Psoas muscle (tissue), 8 donors: ENCODE results near the gene LGMN. TPM values are rescaled to one million over a fixed set of nuclear protein-coding genes. Genes with fewer than 3 reads are reported as not detected.

Experiments used
- ATAC-seq, 4 donors: fragments of 200-7000 bp; cut with Tn5 transposase; one replicate each; pipeline ENCODE4 v1.9.1; 2020; ENCODE audit warnings: moderate library complexity in 3 of 4, mild to moderate bottlenecking in 2 of 4
- DNase-seq, 2 donors: peaks; one replicate each; pipeline ENCODE4 v3.0.0-alpha.2; 2020
- H3K27ac ChIP-seq: fragments of 200-600 bp; one replicate; pipeline ENCODE4 v1.8.0; 2022
- H3K27me3 ChIP-seq, 3 donors: fragments of 200-600 bp in 1 of 3; one replicate each; pipeline versions ENCODE4 v1.6.1 to v1.8.0; 2013 to 2022; ENCODE audit warnings: low read length in 2 of 3, mild to moderate bottlenecking in 2 of 3, moderate library complexity in 1 of 3; ENCODE audit not compliant: insufficient read depth in 3 of 3
- H3K36me3 ChIP-seq, 2 donors: fragments of 200-600 bp in 1 of 2; one replicate each; pipeline versions ENCODE4 v1.6.1 to v1.8.0; 2013 to 2022; ENCODE audit warnings: low read depth in 1 of 2, mild to moderate bottlenecking in 1 of 2, moderate library complexity in 1 of 2; ENCODE audit not compliant: insufficient read depth in 1 of 2
- H3K4me1 ChIP-seq: fragments of 200-600 bp; one replicate; pipeline ENCODE4 v1.8.0; 2022
- H3K4me3 ChIP-seq: fragments of 200-600 bp; one replicate; pipeline ENCODE4 v1.8.0; 2022; ENCODE audit warnings: mild to moderate bottlenecking
- H3K9me3 ChIP-seq: fragments of 200-600 bp; one replicate; pipeline ENCODE4 v1.8.0; 2022
- CTCF ChIP-seq: fragments of 200-600 bp; IDR thresholded peaks from one replicate; pipeline ENCODE4 v1.8.0; 2022; ENCODE audit warnings: antibody characterized with exemption
- WGBS, 3 donors: extraction: QIAGEN DNeasy Blood & Tissue Kit; methylation state at CpG; one replicate each; pipeline versions ENCODE4 v1.1.6 to v1.1.7; 2013; 5-methylcytosine and 5-hydroxymethylcytosine counted together
- intact Hi-C, 2 donors: fragments of 100-400 bp; cut with DNase I; formaldehyde crosslinking; loops; one replicate each; pipeline versions ENCODE4 v1.11.0 to v1.14.2; 2022
- polyA plus RNA-seq, 3 donors: library from polyadenylated mRNA; stranded (reverse); fragments of 200-250 nt; gene quantifications; one replicate each; pipeline ENCODE4 v1.2.3, GENCODE V29; 2013
- total RNA-seq, 4 donors: library from RNA; stranded (reverse); fragmentation: NEBNext Ultra II Directional in 2 of 4; extraction: Animal tissue kit (Norgen Biotek cat#: 25700) in 2 of 4; gene quantifications; one replicate each; pipeline versions ENCODE4 v1.2.1 to v1.2.4, GENCODE V29; 2021 to 2023
- donor health status: healthy with polysubstance abuse.
- donor health status: DM: no; HTN: no; CAD: no; lungs with moderate emphysema.
- donor health status: Bipolar disorder and iron deficiency.
- donor health status: healthy.
- donor health status: DM: yes; HTN: yes; CAD: no.
- donor health status: DM: no; HTN: no; CAD: no.
- donor health status: DM: no; HTN: no; CAD: no.
- donor health status: DM: yes; HTN: yes; CAD: no.

LGMN gene
- total and polyA plus RNA-seq, 7 donors = 27.2 to 56.8 (median 49.3) TPM

GRCh38 chr14:92712654-92713051 lies 35.8 kb downstream of the LGMN start:
- DNase-seq (no peak), ATAC-seq (no peak)
- H3K4me1 ChIP-seq = no peaks in the 10 kb centered on the region
- TF ChIP-seq CTCF = no peak
- no peak overlapping the region for H3K27ac ChIP-seq
- H3K27me3 ChIP-seq = no peaks in the 10 kb centered on the region
- H3K9me3 ChIP-seq = no peaks in the 10 kb centered on the region
- WGBS, 3 donors = 96 to 98% (median 97%) methylated on average over 8 of the region's 8 CpGs
- peaks cover 0 to 69% of the 10 kb centered on the region in 2 donors for H3K36me3 ChIP-seq
- H3K4me3 ChIP-seq = no peak overlapping the region
- intact Hi-C loops = loop anchor here in 1 of 2 donors (5.0 kb wide), 1 partner anchor 70 kb away; no protein-coding TSS in a partner anchor

GRCh38 chr14:92711976-92712653 lies 36.3 kb downstream of the LGMN start:
- Histone ChIP-seq H3K9me3 (no peaks in the 10 kb centered on the region), H3K4me3 (no peak overlapping the region), H3K27ac (no peak overlapping the region), H3K27me3 (no peaks in the 10 kb centered on the region), H3K36me3 (peaks cover 0 to 75% of the 10 kb centered on the region in 2 donors), H3K4me1 (no peaks in the 10 kb centered on the region)
- no peak for DNase-seq
- intact Hi-C loops = loop anchor here in 1 of 2 donors (5.0 kb wide), 1 partner anchor 70 kb away; no protein-coding TSS in a partner anchor
- no peak for TF ChIP-seq CTCF
- ATAC-seq = no peak
- 51 to 72% (median 72%) methylated on average over 7 of the region's 7 CpGs for WGBS, 3 donors

GRCh38 chr14:92710001-92710341 lies 38.5 kb downstream of the LGMN start:
- TF ChIP-seq CTCF = no peak
- ATAC-seq (no peak), DNase-seq (no peak)
- H3K4me3 ChIP-seq = no peak overlapping the region
- H3K27ac ChIP-seq = no peak overlapping the region
- H3K4me1 ChIP-seq = no peaks in the 10 kb centered on the region
- H3K27me3 ChIP-seq = no peaks in the 10 kb centered on the region
- peaks cover 0 to 89% of the 10 kb centered on the region in 2 donors for H3K36me3 ChIP-seq
- H3K9me3 ChIP-seq = no peaks in the 10 kb centered on the region
- 92 to 97% (median 94%) methylated on average over 5 of the region's 5 CpGs for whole genome bisulfite sequencing, 3 donors
- intact Hi-C loops = loop anchor here in 1 of 2 donors (5.0 kb wide), 1 partner anchor 72 kb away; no protein-coding TSS in a partner anchor

- Histone ChIP-seq H3K4me1 (no peaks in the 10 kb centered on the region), H3K36me3 (peaks cover 0 to 94% of the 10 kb centered on the region in 2 donors), H3K27ac (no peak overlapping the region), H3K4me3 (no peak overlapping the region), H3K27me3 (no peaks in the 10 kb centered on the region), H3K9me3 (no peaks in the 10 kb centered on the region)
- ATAC-seq (no peak), DNase-seq (no peak)
- 89 to 97% (median 95%) methylated on average over 13 of the region's 13 CpGs for WGBS, 3 donors
- intact Hi-C loops = no loop called here
- TF ChIP-seq CTCF = no peak
Observed at GRCh38 chr14:92709340-92710000, 39.0 kb downstream of the LGMN start.
